Motor neuron (in vitro differentiated cells): ENCODE measurements around the gene CBX8. TPM values are rescaled to one million over a fixed set of nuclear protein-coding genes. Genes with fewer than 3 reads are reported as not detected.

ENCODE experiments used
- ATAC-seq, 8 experiments: fragments of 200-7000 bp; cut with Tn5 transposase; replicated peaks in 6 of 8; 2 replicates each; pipeline ENCODE4 v1.8.0; 2021; ENCODE audit warnings: mild to moderate bottlenecking in 8 of 8, moderate library complexity in 8 of 8
- H3K27ac ChIP-seq, 2 donors: fragments of 250-450 bp; sonication (Bioruptor Pico); 2 replicates each; pipeline ENCODE4 v1.9.0; 2021; ENCODE audit warnings: antibody characterized with exemption in 2 of 2, mild to moderate bottlenecking in 2 of 2, moderate library complexity in 1 of 2
- H3K4me1 ChIP-seq, 2 donors: fragments of 250-450 bp; sonication (Bioruptor Pico); replicated peaks in 1 of 2; 2 replicates each; pipeline ENCODE4 v1.6.1; 2021; ENCODE audit warnings: antibody characterized with exemption in 2 of 2, mild to moderate bottlenecking in 2 of 2, moderate library complexity in 1 of 2
- H3K4me3 ChIP-seq, 5 donors: fragments of 250-450 bp; sonication (Bioruptor Pico); 2 replicates each; pipeline ENCODE4 v1.9.0; 2021; ENCODE audit warnings: antibody characterized with exemption in 5 of 5, mild to moderate bottlenecking in 5 of 5, moderate library complexity in 4 of 5
- WGBS, 10 experiments: fragments of 450-650 bp; shearing (Covaris generic); methylation state at CpG; one replicate each; pipeline ENCODE4 v1.0.0; 2022; 5-methylcytosine and 5-hydroxymethylcytosine counted together
- in situ Hi-C, 9 experiments: fragments of 400-800 bp; cut with MboI; loops; one replicate each; pipeline ENCODE4 v1.15.0; 2021; ENCODE audit warnings: low sequenced_read_pairs in 9 of 9, low pct_unique_long_range_greater_than_20kb in 2 of 9; ENCODE audit not compliant: unreplicated experiment in 9 of 9
- total RNA-seq, 8 experiments: library from RNA; unstranded; fragments of 300-600 nt; gene quantifications; 2 replicates each; pipeline versions ENCODE4 v1.2.3 to v1.2.4, GENCODE V29; 2022

Gene CBX8
- total RNA-seq, 8 experiments from 2014 or later: 4.4 to 16.4 (median 11.9) TPM

GRCh38 chr17:79832218-79833109, 35.6 kb upstream of the CBX8 start:
- ATAC-seq: peak; percentile 1 to 12 (median 6)
- WGBS, 10 experiments: 2 to 93% (median 23%) methylated on average over 1 to 9 of the region's 72 CpGs; no CpG with 5 or more reads in 6 of the 10 experiments
- H3K27ac ChIP-seq: peak overlapping the region; percentile 57 to 87
- peak overlapping the region; percentile 17 to 84 (median 28) for H3K4me3 ChIP-seq
- in situ Hi-C loops: no loop called here
- peaks cover 77 to 88% of the 10 kb centered on the region in 2 donors for H3K4me1 ChIP-seq

GRCh38 chr17:79831265-79832217, 34.7 kb upstream of the CBX8 start:
- in situ Hi-C loops: no loop called here
- ATAC-seq: peak; percentile 5 to 56 (median 42)
- H3K4me3 ChIP-seq: peak overlapping the region; percentile 17 to 84 (median 28)
- WGBS, 10 experiments: 0 to 100% (median 75%) methylated on average over 1 to 2 of the region's 33 CpGs; no CpG with 5 or more reads in 7 of the 10 experiments
- H3K27ac ChIP-seq: peak overlapping the region; percentile 57 to 87
- H3K4me1 ChIP-seq: peaks cover 70 to 79% of the 10 kb centered on the region in 2 donors

GRCh38 chr17:79830763-79831264, 33.9 kb upstream of the CBX8 start:
- Histone ChIP-seq H3K27ac (peak overlapping the region in 1 of 2 donors; percentile 66), H3K4me1 (peaks cover 70 to 78% of the 10 kb centered on the region in 2 donors), H3K4me3 (no peak overlapping the region)
- 40 to 100% methylated on average over 1 of the region's 8 CpGs; no CpG with 5 or more reads in 8 of the 10 experiments for WGBS, 10 experiments
- in situ Hi-C loops: no loop called here
- ATAC-seq: peak in 1 of 8 experiments; percentile 9

GRCh38 chr17:79830303-79830702, 33.4 kb upstream of the CBX8 start:
- WGBS, 10 experiments: 60 to 100% (median 85%) methylated on average over 1 to 4 of the region's 8 CpGs; no CpG with 5 or more reads in 2 of the 10 experiments
- H3K27ac ChIP-seq: no peak overlapping the region
- ATAC-seq: peak in 3 of 8 experiments; percentile 5 to 20 (median 16)

GRCh38 chr17:79829457-79829856, 32.6 kb upstream of the CBX8 start:
- no peak for ATAC-seq
- H3K4me3 ChIP-seq: no peak overlapping the region
- peaks cover 63 to 72% of the 10 kb centered on the region in 2 donors for H3K4me1 ChIP-seq
- WGBS, 10 experiments: 40 to 100% (median 80%) methylated on average over 1 to 2 of the region's 2 CpGs; no CpG with 5 or more reads in 5 of the 10 experiments
- in situ Hi-C loops: no loop called here
- peak overlapping the region in 1 of 2 donors; percentile 58 for H3K27ac ChIP-seq

More at GRCh38 chr17:79830303-79830702, 33.4 kb upstream of the CBX8 start:
- H3K4me1 ChIP-seq: peaks cover 70 to 77% of the 10 kb centered on the region in 2 donors
- no peak overlapping the region for H3K4me3 ChIP-seq
- in situ Hi-C loops: no loop called here

GRCh38 chr17:79829004-79829403, 32.1 kb upstream of the CBX8 start:
- 33 to 100% (median 86%) methylated on average over 1 to 2 of the region's 2 CpGs; no CpG with 5 or more reads in 4 of the 10 experiments for WGBS, 10 experiments

GRCh38 chr17:79826841-79827578, 30.1 kb upstream of the CBX8 start:
- in situ Hi-C loops: no loop called here

More at GRCh38 chr17:79829004-79829403, 32.1 kb upstream of the CBX8 start:
- no peak overlapping the region for H3K4me3 ChIP-seq
- in situ Hi-C loops: no loop called here
- peak overlapping the region; percentile 7 to 58 for H3K27ac ChIP-seq
- ATAC-seq: no peak
- peaks cover 58 to 69% of the 10 kb centered on the region in 2 donors for H3K4me1 ChIP-seq

GRCh38 chr17:79826204-79826680, 29.4 kb upstream of the CBX8 start:
- Histone ChIP-seq H3K27ac (peak overlapping the region in 1 of 2 donors; percentile 70), H3K4me1 (peaks cover 31 to 44% of the 10 kb centered on the region in 2 donors), H3K4me3 (no peak overlapping the region)
- WGBS, 10 experiments: 20 to 60% (median 43%) methylated on average over 1 to 3 of the region's 11 CpGs; no CpG with 5 or more reads in 3 of the 10 experiments
- in situ Hi-C loops: no loop called here
- ATAC-seq: peak in 5 of 8 experiments; percentile 14 to 50 (median 17)

More at GRCh38 chr17:79826841-79827578, 30.1 kb upstream of the CBX8 start:
- Histone ChIP-seq H3K27ac (no peak overlapping the region), H3K4me1 (peaks cover 38 to 51% of the 10 kb centered on the region in 2 donors), H3K4me3 (no peak overlapping the region)
- no peak for ATAC-seq
- WGBS, 10 experiments: 30 to 95% (median 83%) methylated on average over 1 to 19 of the region's 26 CpGs; no CpG with 5 or more reads in 2 of the 10 experiments

GRCh38 chr17:79825580-79825921, 28.7 kb upstream of the CBX8 start:
- in situ Hi-C loops: no loop called here
- no peak overlapping the region for H3K4me3 ChIP-seq
- ATAC-seq: no peak
- 20 to 100% (median 74%) methylated on average over 1 to 5 of the region's 5 CpGs; no CpG with 5 or more reads in 4 of the 10 experiments for WGBS, 10 experiments
- H3K27ac ChIP-seq: peak overlapping the region in 1 of 2 donors; percentile 70
- H3K4me1 ChIP-seq: peaks cover 29 to 37% of the 10 kb centered on the region in 2 donors

- 50 to 100% (median 84%) methylated on average over 2 to 5 of the region's 6 CpGs; no CpG with 5 or more reads in 2 of the 10 experiments for WGBS, 10 experiments
- in situ Hi-C loops: loop anchor here in 3 of 9 experiments (25.0 kb wide), 1 partner anchor 162 kb away; no protein-coding TSS in a partner anchor
- Histone ChIP-seq H3K4me3 (no peak overlapping the region), H3K4me1 (peaks cover 29 to 32% of the 10 kb centered on the region in 2 donors), H3K27ac (no peak overlapping the region)
- ATAC-seq: no peak
These were observed 28.2 kb upstream of the CBX8 start for GRCh38 chr17:79824893-79825579.

GRCh38 chr17:79824234-79824633, 27.4 kb upstream of the CBX8 start:
- ATAC-seq: no peak
- in situ Hi-C loops: loop anchor here in 3 of 9 experiments (25.0 kb wide), 1 partner anchor 163 kb away; no protein-coding TSS in a partner anchor

More at GRCh38 chr17:79824234-79824633, 27.4 kb upstream of the CBX8 start:
- Histone ChIP-seq H3K4me1 (peaks cover 26 to 29% of the 10 kb centered on the region in 2 donors), H3K27ac (no peak overlapping the region), H3K4me3 (no peak overlapping the region)
- WGBS, 10 experiments: 40 to 100% (median 93%) methylated on average over 2 to 15 of the region's 17 CpGs; no CpG with 5 or more reads in 1 of the 10 experiments
